SK-N-SH treated with all-trans-retinoic acid at 6 μM for 48 hours (cell line): ENCODE results near the gene DUS2.

Experiments
- ATAC-seq: fragments of 200-7000 bp; cut with Tn5 transposase; 3 replicates; pipeline ENCODE4 v1.9.1; 2020; ENCODE audit warnings: mild to moderate bottlenecking, moderate library complexity
- ARNTL ChIP-seq: fragments of 450-650 bp; formaldehyde crosslinking; IDR thresholded peaks from 2 replicates; pipeline ENCODE4 v1.5.0; 2020; ENCODE audit warnings: low read depth, mild to moderate bottlenecking, moderate library complexity, borderline replicate concordance
- BACH2 ChIP-seq: fragments of 250-450 bp; sonication (Bioruptor Pico); IDR thresholded peaks from 2 replicates; pipeline ENCODE4 v1.9.0; 2021; ENCODE audit warnings: mild to moderate bottlenecking, borderline replicate concordance
- CSDC2 ChIP-seq: fragments of 250-450 bp; sonication (Bioruptor Pico); IDR thresholded peaks from 2 replicates; pipeline ENCODE4 v1.5.0; 2020; ENCODE audit warnings: mild to moderate bottlenecking, moderate library complexity
- ESRRG ChIP-seq: fragments of 250-450 bp; sonication (Bioruptor Pico); IDR thresholded peaks from 2 replicates; pipeline ENCODE4 v1.6.1; 2021; ENCODE audit warnings: mild to moderate bottlenecking
- GLIS3 ChIP-seq: fragments of 250-450 bp; sonication (Bioruptor Pico); IDR thresholded peaks from 2 replicates; pipeline ENCODE4 v1.5.0; 2020; ENCODE audit warnings: mild to moderate bottlenecking, moderate library complexity
- ISL1 ChIP-seq: fragments of 250-450 bp; sonication (Bioruptor Pico); IDR thresholded peaks from 2 replicates; pipeline ENCODE4 v2.1.2; 2022; ENCODE audit warnings: mild to moderate bottlenecking, moderate library complexity
- OSR1 ChIP-seq: fragments of 250-450 bp; sonication (Bioruptor Pico); IDR thresholded peaks from 2 replicates; pipeline ENCODE4 v1.8.0; 2022; ENCODE audit warnings: moderate library complexity, mild to moderate bottlenecking, inconsistent platforms
- PPARA ChIP-seq: fragments of 250-450 bp; sonication (Bioruptor Pico); IDR thresholded peaks from 2 replicates; pipeline ENCODE4 v1.5.0; 2020; ENCODE audit warnings: mild to moderate bottlenecking, borderline replicate concordance
- SNAI2 ChIP-seq: fragments of 250-450 bp; sonication (Bioruptor Pico); IDR thresholded peaks from 2 replicates; pipeline ENCODE4 v1.5.0; 2020; ENCODE audit warnings: mild to moderate bottlenecking, moderate library complexity
- TCF4 ChIP-seq: fragments of 250-450 bp; sonication (Bioruptor Pico); IDR thresholded peaks from 2 replicates; pipeline ENCODE4 v1.8.0; 2021; ENCODE audit warnings: mild to moderate bottlenecking, moderate library complexity, borderline replicate concordance
- ZC3H10 ChIP-seq: fragments of 250-450 bp; sonication (Bioruptor Pico); IDR thresholded peaks from 2 replicates; pipeline ENCODE4 v1.5.1; 2021; ENCODE audit warnings: mild to moderate bottlenecking, moderate library complexity
- ZFP30 ChIP-seq: fragments of 450-650 bp; formaldehyde crosslinking; IDR thresholded peaks from 2 replicates; pipeline ENCODE4 v1.5.0; 2022; ENCODE audit warnings: mild to moderate bottlenecking, moderate library complexity
- ZNF565 ChIP-seq: fragments of 450-650 bp; formaldehyde crosslinking; conservative IDR thresholded peaks from 2 replicates; pipeline ENCODE4 v1.5.0; 2020; ENCODE audit warnings: low read depth, mild to moderate bottlenecking, moderate library complexity
- ZNF70 ChIP-seq: fragments of 450-650 bp; formaldehyde crosslinking; IDR thresholded peaks from 2 replicates; pipeline ENCODE4 v1.5.0; 2020; ENCODE audit warnings: mild to moderate bottlenecking, moderate library complexity
- ZNF8 ChIP-seq: fragments of 450-650 bp; formaldehyde crosslinking; IDR thresholded peaks from 2 replicates; pipeline ENCODE4 v1.5.0; 2020; ENCODE audit warnings: mild to moderate bottlenecking, moderate library complexity
- TF ChIP-seq, protein P1 (sequence below): fragments of 250-450 bp; sonication (Bioruptor Pico); IDR thresholded peaks from 2 replicates; pipeline ENCODE4 v1.5.1; 2020; ENCODE audit warnings: low read depth, mild to moderate bottlenecking, moderate library complexity
- TF ChIP-seq, protein P2 (sequence below): fragments of 250-450 bp; sonication (Bioruptor Pico); IDR thresholded peaks from 2 replicates; pipeline ENCODE4 v1.5.0; 2020; ENCODE audit warnings: mild to moderate bottlenecking, moderate library complexity
- TF ChIP-seq, protein P3 (sequence below): fragments of 250-450 bp; sonication (Bioruptor Pico); IDR thresholded peaks from 2 replicates; pipeline ENCODE4 v1.8.0; 2021; ENCODE audit warnings: low read depth, mild to moderate bottlenecking, moderate library complexity, borderline replicate concordance
- TF ChIP-seq, protein P4 (sequence below): fragments of 250-450 bp; sonication (Bioruptor Pico); IDR thresholded peaks from 2 replicates; pipeline ENCODE4 v1.5.1; 2021; ENCODE audit warnings: mild to moderate bottlenecking, moderate library complexity
- TF ChIP-seq, protein P5 (sequence below): fragments of 250-450 bp; sonication (Bioruptor Pico); IDR thresholded peaks from 2 replicates; pipeline ENCODE4 v1.8.0; 2020; ENCODE audit warnings: mild to moderate bottlenecking, moderate library complexity, borderline replicate concordance

DUS2 gene

GRCh38 chr16:67982011-67982696 lies 40.9 kb upstream of the DUS2 start (continued):
- TF ChIP-seq PPARA: no peak
- no peak for TF ChIP-seq TCF4
- TF ChIP-seq ESRRG (CRISPR knock-in tag): no peak
- TF ChIP-seq, protein P1, sequence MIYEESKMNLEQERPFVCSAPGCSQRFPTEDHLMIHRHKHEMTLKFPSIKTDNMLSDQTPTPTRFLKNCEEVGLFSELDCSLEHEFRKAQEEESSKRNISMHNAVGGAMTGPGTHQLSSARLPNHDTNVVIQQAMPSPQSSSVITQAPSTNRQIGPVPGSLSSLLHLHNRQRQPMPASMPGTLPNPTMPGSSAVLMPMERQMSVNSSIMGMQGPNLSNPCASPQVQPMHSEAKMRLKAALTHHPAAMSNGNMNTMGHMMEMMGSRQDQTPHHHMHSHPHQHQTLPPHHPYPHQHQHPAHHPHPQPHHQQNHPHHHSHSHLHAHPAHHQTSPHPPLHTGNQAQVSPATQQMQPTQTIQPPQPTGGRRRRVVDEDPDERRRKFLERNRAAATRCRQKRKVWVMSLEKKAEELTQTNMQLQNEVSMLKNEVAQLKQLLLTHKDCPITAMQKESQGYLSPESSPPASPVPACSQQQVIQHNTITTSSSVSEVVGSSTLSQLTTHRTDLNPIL: no peak
- TF ChIP-seq ZFP30: no peak
- TF ChIP-seq ISL1: no peak

- TF ChIP-seq ZFP30 (no peak), BACH2 (CRISPR knock-in tag) (no peak), ZC3H10 (no peak), ZNF70 (CRISPR knock-in tag) (no peak), ZNF8 (CRISPR knock-in tag) (no peak), ZNF565 (CRISPR knock-in tag) (no peak), GLIS3 (no peak)
- TF ChIP-seq, protein P2, sequence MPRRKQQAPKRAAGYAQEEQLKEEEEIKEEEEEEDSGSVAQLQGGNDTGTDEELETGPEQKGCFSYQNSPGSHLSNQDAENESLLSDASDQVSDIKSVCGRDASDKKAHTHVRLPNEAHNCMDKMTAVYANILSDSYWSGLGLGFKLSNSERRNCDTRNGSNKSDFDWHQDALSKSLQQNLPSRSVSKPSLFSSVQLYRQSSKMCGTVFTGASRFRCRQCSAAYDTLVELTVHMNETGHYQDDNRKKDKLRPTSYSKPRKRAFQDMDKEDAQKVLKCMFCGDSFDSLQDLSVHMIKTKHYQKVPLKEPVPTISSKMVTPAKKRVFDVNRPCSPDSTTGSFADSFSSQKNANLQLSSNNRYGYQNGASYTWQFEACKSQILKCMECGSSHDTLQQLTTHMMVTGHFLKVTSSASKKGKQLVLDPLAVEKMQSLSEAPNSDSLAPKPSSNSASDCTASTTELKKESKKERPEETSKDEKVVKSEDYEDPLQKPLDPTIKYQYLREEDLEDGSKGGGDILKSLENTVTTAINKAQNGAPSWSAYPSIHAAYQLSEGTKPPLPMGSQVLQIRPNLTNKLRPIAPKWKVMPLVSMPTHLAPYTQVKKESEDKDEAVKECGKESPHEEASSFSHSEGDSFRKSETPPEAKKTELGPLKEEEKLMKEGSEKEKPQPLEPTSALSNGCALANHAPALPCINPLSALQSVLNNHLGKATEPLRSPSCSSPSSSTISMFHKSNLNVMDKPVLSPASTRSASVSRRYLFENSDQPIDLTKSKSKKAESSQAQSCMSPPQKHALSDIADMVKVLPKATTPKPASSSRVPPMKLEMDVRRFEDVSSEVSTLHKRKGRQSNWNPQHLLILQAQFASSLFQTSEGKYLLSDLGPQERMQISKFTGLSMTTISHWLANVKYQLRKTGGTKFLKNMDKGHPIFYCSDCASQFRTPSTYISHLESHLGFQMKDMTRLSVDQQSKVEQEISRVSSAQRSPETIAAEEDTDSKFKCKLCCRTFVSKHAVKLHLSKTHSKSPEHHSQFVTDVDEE (CRISPR knock-in tag): no peak
- TF ChIP-seq, protein P1: no peak
- no peak for ATAC-seq
Observed at GRCh38 chr16:67986949-67987348, 36.1 kb upstream of the DUS2 start.

DNA sequence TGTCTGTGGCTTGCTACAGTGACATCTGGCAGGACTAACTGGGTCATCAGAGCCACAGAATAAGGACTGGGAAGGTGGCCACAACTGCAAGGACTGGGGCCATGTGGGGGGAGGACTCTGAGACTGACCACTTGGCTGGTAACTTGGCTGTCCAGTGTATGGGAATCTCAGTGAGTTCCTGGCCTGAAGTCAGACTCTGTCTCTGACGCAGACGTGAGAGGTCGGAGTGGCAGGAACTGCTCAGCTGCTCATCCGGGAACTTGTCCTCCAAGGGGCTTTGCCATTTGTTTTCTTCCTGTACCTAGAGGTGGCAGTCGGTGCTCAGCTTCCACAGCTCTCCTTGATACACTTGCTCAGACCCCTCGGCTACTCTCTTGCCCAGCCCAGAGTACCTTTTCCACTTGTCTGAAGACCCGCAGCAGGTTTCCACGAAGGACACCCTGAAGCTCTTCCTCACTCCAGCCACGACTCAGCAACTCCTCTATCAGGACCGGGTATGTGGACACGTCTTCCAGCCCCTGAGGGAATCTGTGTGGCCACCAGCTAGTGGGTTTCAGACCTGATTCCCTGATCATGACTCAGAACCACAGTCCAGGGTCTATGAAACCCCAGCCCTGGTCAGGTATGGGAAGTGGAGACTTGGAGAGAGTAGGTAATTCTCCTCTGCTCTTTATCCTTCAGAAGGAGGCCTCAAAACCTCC lies 35.5 kb upstream of the DUS2 start:
- ATAC-seq: no peak
- TF ChIP-seq ZNF70 (CRISPR knock-in tag) (no peak), GLIS3 (no peak), TCF4 (no peak), OSR1 (CRISPR knock-in tag) (no peak), ZNF8 (CRISPR knock-in tag) (no peak), CSDC2 (CRISPR knock-in tag) (no peak), ZFP30 (no peak), ARNTL (CRISPR knock-in tag) (no peak), ISL1 (no peak), PPARA (no peak), ZNF565 (CRISPR knock-in tag) (no peak), SNAI2 (no peak)
- TF ChIP-seq, protein P3, sequence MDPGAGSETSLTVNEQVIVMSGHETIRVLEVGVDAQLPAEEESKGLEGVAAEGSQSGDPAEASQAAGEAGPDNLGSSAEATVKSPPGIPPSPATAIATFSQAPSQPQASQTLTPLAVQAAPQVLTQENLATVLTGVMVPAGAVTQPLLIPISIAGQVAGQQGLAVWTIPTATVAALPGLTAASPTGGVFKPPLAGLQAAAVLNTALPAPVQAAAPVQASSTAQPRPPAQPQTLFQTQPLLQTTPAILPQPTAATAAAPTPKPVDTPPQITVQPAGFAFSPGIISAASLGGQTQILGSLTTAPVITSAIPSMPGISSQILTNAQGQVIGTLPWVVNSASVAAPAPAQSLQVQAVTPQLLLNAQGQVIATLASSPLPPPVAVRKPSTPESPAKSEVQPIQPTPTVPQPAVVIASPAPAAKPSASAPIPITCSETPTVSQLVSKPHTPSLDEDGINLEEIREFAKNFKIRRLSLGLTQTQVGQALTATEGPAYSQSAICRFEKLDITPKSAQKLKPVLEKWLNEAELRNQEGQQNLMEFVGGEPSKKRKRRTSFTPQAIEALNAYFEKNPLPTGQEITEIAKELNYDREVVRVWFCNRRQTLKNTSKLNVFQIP: no peak
- TF ChIP-seq, protein P4, sequence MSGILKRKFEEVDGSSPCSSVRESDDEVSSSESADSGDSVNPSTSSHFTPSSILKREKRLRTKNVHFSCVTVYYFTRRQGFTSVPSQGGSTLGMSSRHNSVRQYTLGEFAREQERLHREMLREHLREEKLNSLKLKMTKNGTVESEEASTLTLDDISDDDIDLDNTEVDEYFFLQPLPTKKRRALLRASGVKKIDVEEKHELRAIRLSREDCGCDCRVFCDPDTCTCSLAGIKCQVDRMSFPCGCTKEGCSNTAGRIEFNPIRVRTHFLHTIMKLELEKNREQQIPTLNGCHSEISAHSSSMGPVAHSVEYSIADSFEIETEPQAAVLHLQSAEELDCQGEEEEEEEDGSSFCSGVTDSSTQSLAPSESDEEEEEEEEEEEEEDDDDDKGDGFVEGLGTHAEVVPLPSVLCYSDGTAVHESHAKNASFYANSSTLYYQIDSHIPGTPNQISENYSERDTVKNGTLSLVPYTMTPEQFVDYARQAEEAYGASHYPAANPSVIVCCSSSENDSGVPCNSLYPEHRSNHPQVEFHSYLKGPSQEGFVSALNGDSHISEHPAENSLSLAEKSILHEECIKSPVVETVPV: no peak
- TF ChIP-seq, protein P5, sequence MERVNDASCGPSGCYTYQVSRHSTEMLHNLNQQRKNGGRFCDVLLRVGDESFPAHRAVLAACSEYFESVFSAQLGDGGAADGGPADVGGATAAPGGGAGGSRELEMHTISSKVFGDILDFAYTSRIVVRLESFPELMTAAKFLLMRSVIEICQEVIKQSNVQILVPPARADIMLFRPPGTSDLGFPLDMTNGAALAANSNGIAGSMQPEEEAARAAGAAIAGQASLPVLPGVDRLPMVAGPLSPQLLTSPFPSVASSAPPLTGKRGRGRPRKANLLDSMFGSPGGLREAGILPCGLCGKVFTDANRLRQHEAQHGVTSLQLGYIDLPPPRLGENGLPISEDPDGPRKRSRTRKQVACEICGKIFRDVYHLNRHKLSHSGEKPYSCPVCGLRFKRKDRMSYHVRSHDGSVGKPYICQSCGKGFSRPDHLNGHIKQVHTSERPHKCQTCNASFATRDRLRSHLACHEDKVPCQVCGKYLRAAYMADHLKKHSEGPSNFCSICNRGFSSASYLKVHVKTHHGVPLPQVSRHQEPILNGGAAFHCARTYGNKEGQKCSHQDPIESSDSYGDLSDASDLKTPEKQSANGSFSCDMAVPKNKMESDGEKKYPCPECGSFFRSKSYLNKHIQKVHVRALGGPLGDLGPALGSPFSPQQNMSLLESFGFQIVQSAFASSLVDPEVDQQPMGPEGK: no peak
- TF ChIP-seq, all 23 proteins: peak for 0
